ENCODE results near the gene PRKCD.

The PRKCD gene

DNA sequence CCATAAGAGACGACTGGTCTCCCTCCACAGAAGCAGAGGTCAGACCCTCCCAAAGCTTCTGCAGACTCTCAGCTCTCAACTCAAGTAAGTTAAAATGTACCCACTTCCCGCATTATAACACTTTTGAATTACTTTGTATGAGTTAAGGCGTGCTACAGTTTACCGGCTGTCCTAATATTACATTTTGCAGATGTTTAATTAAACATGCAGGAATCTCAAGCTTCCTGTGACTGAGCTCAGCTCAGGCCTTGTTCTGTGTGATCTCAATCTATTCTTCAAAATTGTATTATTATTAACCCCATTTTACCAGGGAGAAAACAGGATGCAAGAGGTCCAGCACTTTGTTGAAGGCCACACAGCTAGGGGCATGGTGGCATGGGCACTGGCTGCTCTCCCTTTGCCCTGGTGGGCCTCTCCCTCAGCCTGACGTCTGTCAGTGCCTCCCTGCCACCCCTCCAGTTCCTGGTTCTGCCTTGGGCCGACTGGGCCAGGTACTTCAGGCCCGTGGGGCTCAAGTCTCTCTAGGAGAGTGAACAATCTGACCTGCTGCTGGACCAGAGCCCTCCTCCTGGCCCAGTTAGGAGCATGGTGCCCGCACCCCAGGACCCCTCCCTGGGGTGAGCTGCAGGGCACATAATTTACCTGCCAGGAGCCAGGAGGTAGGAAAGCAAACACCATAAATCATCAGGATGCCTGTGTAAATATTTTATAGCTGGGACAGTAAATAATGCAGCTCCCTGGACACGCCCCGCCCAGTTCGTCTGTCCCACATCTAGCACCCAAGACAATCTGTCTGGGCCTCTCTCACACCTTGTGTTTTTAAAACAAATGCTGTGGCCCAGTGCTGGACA lies 15.9 kb upstream of the PRKCD start:
- TF ChIP-seq, protein P1, sequence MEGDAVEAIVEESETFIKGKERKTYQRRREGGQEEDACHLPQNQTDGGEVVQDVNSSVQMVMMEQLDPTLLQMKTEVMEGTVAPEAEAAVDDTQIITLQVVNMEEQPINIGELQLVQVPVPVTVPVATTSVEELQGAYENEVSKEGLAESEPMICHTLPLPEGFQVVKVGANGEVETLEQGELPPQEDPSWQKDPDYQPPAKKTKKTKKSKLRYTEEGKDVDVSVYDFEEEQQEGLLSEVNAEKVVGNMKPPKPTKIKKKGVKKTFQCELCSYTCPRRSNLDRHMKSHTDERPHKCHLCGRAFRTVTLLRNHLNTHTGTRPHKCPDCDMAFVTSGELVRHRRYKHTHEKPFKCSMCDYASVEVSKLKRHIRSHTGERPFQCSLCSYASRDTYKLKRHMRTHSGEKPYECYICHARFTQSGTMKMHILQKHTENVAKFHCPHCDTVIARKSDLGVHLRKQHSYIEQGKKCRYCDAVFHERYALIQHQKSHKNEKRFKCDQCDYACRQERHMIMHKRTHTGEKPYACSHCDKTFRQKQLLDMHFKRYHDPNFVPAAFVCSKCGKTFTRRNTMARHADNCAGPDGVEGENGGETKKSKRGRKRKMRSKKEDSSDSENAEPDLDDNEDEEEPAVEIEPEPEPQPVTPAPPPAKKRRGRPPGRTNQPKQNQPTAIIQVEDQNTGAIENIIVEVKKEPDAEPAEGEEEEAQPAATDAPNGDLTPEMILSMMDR (IDR thresholded peaks at IDR 0.05; ENCODE audit: borderline replicate concordance, control extremely low read depth, extremely low read depth, insufficient read depth, missing control alignments): no peak
- in situ Hi-C loops (cut with MboI; ENCODE audit: low sequenced_read_pairs, unreplicated experiment): no loop called here
- no peak for DNase-seq (ENCODE audit: low spot score)

DNA sequence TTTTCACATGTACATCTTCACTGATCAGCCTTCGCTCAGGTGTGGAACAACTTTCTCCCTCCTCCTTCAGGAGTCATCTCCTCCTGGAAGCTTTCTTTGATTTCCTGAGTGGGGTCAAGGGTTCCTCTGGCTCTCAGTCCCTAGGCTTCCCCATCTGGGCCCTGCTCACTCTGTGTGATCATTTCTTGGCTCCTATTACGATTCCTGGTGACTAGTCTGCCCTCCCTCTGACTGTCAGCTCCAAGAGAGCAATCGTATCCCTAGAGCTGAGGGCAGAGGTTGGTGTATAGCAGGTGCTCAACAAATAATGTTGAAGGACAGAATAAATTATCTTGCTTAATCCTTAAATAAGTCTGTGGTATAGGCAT lies 15.3 kb upstream of the PRKCD start:
- DNase-seq (ENCODE audit: low spot score): no peak
- TF ChIP-seq, protein P1 (IDR thresholded peaks at IDR 0.05; ENCODE audit: borderline replicate concordance, control extremely low read depth, extremely low read depth, insufficient read depth, missing control alignments): no peak
- in situ Hi-C loops (cut with MboI; ENCODE audit: low sequenced_read_pairs, unreplicated experiment): no loop called here

DNA sequence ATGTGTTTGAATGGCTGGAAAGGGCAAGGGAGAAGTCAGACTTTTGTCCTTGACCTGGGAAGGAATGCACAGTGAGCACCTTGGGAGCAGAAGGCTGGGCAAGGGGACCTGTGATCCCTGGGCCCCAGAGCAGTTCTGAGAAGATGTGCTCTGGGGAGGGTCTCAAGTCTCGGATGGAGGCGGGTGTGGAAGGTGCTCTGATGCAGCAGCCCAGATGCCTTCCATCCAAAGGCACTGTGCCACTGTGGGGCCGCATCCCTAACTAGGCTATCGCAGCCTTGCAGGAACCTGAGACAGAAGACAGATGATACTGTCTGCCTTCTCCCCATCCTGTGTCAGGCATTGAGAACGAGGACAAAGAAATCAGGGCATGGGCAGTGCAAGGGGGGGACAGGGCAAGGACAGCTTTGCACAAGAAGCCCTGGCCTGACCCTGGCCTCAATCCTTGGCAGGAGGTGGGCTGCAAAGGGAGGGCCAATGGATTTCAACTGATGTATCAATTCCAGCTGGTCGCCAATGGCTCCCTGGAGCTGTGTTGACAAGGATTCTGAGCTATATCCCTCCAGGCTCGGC lies 14.6 kb upstream of the PRKCD start:
- in situ Hi-C loops (cut with MboI; ENCODE audit: low sequenced_read_pairs, unreplicated experiment): no loop called here
- TF ChIP-seq, protein P1 (IDR thresholded peaks at IDR 0.05; ENCODE audit: borderline replicate concordance, control extremely low read depth, extremely low read depth, insufficient read depth, missing control alignments): no peak
- DNase-seq (ENCODE audit: low spot score): no peak

DNA sequence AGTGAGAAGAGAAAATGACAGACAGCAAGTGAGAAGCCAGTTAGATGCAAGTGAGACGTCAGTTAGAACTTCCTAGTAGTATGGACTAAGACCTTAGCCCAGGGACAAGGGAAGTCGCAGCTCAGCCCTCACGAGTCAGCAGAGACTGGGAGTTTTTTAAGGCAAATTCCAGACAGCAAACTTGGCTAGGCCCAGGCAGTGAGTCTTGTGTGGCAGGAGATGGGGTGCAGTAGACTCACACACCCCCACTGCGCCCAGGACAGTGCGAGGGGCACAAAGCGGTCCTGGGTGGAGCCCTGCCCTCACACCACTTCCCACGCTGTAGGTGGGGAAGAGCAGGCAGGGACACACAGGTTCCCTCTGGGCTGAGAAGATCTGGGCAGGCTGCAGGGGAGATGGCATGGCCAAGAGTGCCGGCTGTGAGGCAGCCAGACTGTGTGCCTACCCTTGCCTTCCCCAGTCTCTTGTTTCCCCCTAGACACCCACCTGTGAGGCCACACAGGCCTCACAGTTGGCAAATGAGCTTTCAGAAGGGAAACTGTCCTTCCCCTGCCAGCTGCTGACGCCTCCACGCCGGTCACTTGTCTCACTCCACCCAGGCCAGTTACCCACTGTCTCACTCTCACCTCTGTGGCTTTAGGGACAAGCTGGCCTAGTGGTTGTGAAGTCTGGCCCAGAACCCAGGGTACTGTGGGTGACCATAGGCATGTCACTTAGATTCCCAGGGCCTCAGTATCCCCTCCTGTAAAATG lies 13.7 kb upstream of the PRKCD start:
- in situ Hi-C loops (cut with MboI; ENCODE audit: low sequenced_read_pairs, unreplicated experiment): no loop called here
- TF ChIP-seq, protein P1 (IDR thresholded peaks at IDR 0.05; ENCODE audit: borderline replicate concordance, control extremely low read depth, extremely low read depth, insufficient read depth, missing control alignments): no peak
- no peak for DNase-seq (ENCODE audit: low spot score)

DNA sequence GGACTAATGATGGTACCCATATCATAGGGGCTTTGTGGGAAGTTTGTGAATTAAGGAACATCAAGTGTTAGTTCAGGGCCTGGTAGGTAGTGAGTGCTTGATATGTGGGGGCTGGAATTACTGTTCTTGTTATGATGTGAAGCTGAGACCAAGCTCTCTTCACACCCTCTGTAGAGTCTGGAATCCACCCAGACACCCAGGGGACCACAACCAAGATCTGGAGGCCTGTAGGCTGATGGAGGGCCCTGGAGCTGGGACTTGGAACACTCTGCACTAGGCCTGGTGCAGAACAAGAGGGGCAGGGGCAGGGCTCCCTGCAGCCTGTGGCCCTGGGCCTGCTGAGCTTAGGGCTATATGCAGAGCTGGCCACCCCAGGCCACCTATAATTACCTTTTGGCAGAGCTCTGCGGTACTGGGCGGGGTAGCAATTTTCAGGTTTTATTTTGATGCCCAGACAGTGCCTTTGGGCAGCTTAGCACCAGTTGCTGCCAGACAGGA lies 13.1 kb upstream of the PRKCD start:
- TF ChIP-seq, protein P1 (IDR thresholded peaks at IDR 0.05; ENCODE audit: borderline replicate concordance, control extremely low read depth, extremely low read depth, insufficient read depth, missing control alignments): no peak

DNA sequence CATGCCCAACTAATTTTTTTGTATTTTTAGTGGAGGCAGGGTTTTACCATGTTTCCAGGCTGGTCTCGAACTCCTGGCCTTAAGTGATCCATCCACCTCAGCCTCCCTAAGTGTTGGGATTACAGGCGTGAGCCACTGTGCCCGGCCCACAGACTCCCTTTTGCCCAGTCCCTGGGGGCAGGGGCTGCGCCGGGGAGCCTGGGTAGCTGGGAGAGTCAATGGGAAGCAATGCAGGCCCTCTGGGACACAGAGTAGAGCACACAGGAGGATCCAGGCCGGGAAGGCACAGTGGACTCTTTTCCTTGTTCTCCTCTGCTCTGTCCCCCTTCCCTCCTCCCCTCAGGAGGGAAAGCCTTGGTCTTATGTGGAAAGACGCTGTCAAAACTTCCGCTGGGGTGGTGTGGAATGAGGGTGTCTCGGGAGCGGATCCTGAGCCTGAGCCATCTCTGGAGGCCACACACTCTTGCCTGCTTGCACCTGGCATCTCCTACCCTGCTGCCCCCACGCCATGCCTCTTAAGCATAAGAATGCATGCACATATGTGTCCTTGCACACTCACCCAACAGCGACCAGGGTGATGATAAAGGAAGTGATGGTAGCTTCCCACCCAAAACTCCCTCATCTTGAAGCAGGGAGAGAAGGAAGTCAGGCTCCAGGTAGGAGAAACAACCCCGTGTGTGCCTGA lies 11.9 kb upstream of the PRKCD start:
- in situ Hi-C loops (cut with MboI; ENCODE audit: low sequenced_read_pairs, unreplicated experiment): no loop called here
- DNase-seq (ENCODE audit: low spot score): no peak
- TF ChIP-seq, protein P1 (IDR thresholded peaks at IDR 0.05; ENCODE audit: borderline replicate concordance, control extremely low read depth, extremely low read depth, insufficient read depth, missing control alignments): no peak

More for the DNA sequence above, 13.1 kb upstream of the PRKCD start:
- DNase-seq (ENCODE audit: low spot score): no peak
- in situ Hi-C loops (cut with MboI; ENCODE audit: low sequenced_read_pairs, unreplicated experiment): no loop called here

Measured in GM13976 (cell line).